Psoas muscle (tissue), 8 donors: Measurements from ENCODE around the gene ARL6IP5. TPM values are rescaled to one million over a fixed set of nuclear protein-coding genes. Genes with fewer than 3 reads are reported as not detected.

ENCODE experiments used
- ATAC-seq, 4 donors: fragments of 200-7000 bp; cut with Tn5 transposase; one replicate each; pipeline ENCODE4 v1.9.1; 2020; ENCODE audit warnings: moderate library complexity in 3 of 4, mild to moderate bottlenecking in 2 of 4
- DNase-seq, 2 donors: peaks; one replicate each; pipeline ENCODE4 v3.0.0-alpha.2; 2020
- H3K27ac ChIP-seq: fragments of 200-600 bp; one replicate; pipeline ENCODE4 v1.8.0; 2022
- H3K27me3 ChIP-seq, 3 donors: fragments of 200-600 bp in 1 of 3; one replicate each; pipeline versions ENCODE4 v1.6.1 to v1.8.0; 2013 to 2022; ENCODE audit warnings: low read length in 2 of 3, mild to moderate bottlenecking in 2 of 3, moderate library complexity in 1 of 3; ENCODE audit not compliant: insufficient read depth in 3 of 3
- H3K36me3 ChIP-seq, 2 donors: fragments of 200-600 bp in 1 of 2; one replicate each; pipeline versions ENCODE4 v1.6.1 to v1.8.0; 2013 to 2022; ENCODE audit warnings: low read depth in 1 of 2, mild to moderate bottlenecking in 1 of 2, moderate library complexity in 1 of 2; ENCODE audit not compliant: insufficient read depth in 1 of 2
- H3K4me1 ChIP-seq: fragments of 200-600 bp; one replicate; pipeline ENCODE4 v1.8.0; 2022
- H3K4me3 ChIP-seq: fragments of 200-600 bp; one replicate; pipeline ENCODE4 v1.8.0; 2022; ENCODE audit warnings: mild to moderate bottlenecking
- H3K9me3 ChIP-seq: fragments of 200-600 bp; one replicate; pipeline ENCODE4 v1.8.0; 2022
- WGBS, 3 donors: extraction: QIAGEN DNeasy Blood & Tissue Kit; methylation state at CpG; one replicate each; pipeline versions ENCODE4 v1.1.6 to v1.1.7; 2013; 5-methylcytosine and 5-hydroxymethylcytosine counted together
- intact Hi-C, 2 donors: fragments of 100-400 bp; cut with DNase I; formaldehyde crosslinking; loops; one replicate each; pipeline versions ENCODE4 v1.11.0 to v1.14.2; 2022
- polyA plus RNA-seq, 3 donors: library from polyadenylated mRNA; stranded (reverse); fragments of 200-250 nt; gene quantifications; one replicate each; pipeline ENCODE4 v1.2.3, GENCODE V29; 2013
- total RNA-seq, 4 donors: library from RNA; stranded (reverse); fragmentation: NEBNext Ultra II Directional in 2 of 4; extraction: Animal tissue kit (Norgen Biotek cat#: 25700) in 2 of 4; gene quantifications; one replicate each; pipeline versions ENCODE4 v1.2.1 to v1.2.4, GENCODE V29; 2021 to 2023
- TF ChIP-seq, protein P1 (sequence below): fragments of 200-600 bp; IDR thresholded peaks from one replicate; pipeline ENCODE4 v1.8.0; 2022; ENCODE audit warnings: antibody characterized with exemption
- donor health status: healthy with polysubstance abuse.
- donor health status: DM: no; HTN: no; CAD: no; lungs with moderate emphysema.
- donor health status: Bipolar disorder and iron deficiency.
- donor health status: healthy.
- donor health status: DM: yes; HTN: yes; CAD: no.
- donor health status: DM: no; HTN: no; CAD: no.
- donor health status: DM: no; HTN: no; CAD: no.
- donor health status: DM: yes; HTN: yes; CAD: no.

Gene ARL6IP5
- total and polyA plus RNA-seq, 7 donors, result 82.1 to 191 (median 146) TPM

- TF ChIP-seq, protein P1, sequence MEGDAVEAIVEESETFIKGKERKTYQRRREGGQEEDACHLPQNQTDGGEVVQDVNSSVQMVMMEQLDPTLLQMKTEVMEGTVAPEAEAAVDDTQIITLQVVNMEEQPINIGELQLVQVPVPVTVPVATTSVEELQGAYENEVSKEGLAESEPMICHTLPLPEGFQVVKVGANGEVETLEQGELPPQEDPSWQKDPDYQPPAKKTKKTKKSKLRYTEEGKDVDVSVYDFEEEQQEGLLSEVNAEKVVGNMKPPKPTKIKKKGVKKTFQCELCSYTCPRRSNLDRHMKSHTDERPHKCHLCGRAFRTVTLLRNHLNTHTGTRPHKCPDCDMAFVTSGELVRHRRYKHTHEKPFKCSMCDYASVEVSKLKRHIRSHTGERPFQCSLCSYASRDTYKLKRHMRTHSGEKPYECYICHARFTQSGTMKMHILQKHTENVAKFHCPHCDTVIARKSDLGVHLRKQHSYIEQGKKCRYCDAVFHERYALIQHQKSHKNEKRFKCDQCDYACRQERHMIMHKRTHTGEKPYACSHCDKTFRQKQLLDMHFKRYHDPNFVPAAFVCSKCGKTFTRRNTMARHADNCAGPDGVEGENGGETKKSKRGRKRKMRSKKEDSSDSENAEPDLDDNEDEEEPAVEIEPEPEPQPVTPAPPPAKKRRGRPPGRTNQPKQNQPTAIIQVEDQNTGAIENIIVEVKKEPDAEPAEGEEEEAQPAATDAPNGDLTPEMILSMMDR, result no peak
- peak in 1 of 4 donors; percentile 14 for ATAC-seq
These were observed 3.3 kb downstream of the ARL6IP5 start for GRCh38 chr3:69088063-69088462.

GRCh38 chr3:69090021-69090420 is 5.3 kb downstream of the ARL6IP5 start:
- DNase-seq (no peak), ATAC-seq (no peak)
- Histone ChIP-seq H3K36me3 (peaks cover 2 to 14% of the 10 kb centered on the region in 2 donors), H3K27ac (peak overlapping the region; percentile 98), H3K4me1 (peaks cover 82% of the 10 kb centered on the region), H3K9me3 (no peaks in the 10 kb centered on the region), H3K27me3 (no peaks in the 10 kb centered on the region), H3K4me3 (peak overlapping the region; percentile 90)
- intact Hi-C loops, result no loop called here
- TF ChIP-seq, protein P1, result no peak
- 40 to 74% (median 51%) methylated on average over 3 of the region's 3 CpGs for WGBS, 3 donors

More at GRCh38 chr3:69088063-69088462, 3.3 kb downstream of the ARL6IP5 start:
- peak overlapping the region; percentile 98 for H3K27ac ChIP-seq
- H3K9me3 ChIP-seq, result no peaks in the 10 kb centered on the region
- peaks cover 0 to 14% of the 10 kb centered on the region in 2 donors for H3K36me3 ChIP-seq
- peak overlapping the region; percentile 90 for H3K4me3 ChIP-seq
- peaks cover 74% of the 10 kb centered on the region for H3K4me1 ChIP-seq
- intact Hi-C loops, result no loop called here
- DNase-seq, result no peak
- no peaks in the 10 kb centered on the region for H3K27me3 ChIP-seq
- 16 to 56% (median 22%) methylated on average over 2 of the region's 2 CpGs for WGBS, 3 donors

DNA sequence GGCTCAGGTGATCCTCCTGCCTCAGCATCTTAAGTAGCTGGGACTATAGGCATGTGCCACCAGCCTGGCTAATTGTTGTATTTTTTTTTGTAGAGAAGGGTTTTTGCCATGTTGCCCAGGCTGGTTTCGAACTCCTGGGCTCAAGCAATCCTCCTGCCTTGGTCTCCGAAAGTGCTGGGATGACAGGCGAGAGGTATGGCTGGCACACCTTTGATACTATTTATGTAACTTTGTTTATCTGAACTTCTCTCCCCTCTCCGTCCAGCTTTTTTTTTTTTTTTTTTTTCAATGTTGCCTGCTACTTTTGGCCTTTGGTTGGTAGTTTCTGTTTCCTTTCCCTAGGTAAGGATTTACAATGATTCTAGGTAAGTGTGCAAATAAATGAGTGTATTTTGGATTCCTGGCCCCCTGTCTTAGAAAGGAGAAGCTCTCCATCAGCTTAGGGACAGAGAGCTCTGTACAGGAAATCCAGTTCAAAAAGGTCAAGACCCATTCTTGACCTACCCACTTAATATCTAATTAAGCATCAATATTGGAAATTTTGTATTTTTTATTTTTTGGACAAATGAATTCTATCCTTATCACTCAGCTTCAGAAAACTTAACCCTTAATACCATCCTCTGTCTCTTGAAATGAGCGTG is 6.8 kb downstream of the ARL6IP5 start:
- TF ChIP-seq, protein P1, result no peak
- no peaks in the 10 kb centered on the region for H3K27me3 ChIP-seq
- no peaks in the 10 kb centered on the region for H3K9me3 ChIP-seq
- H3K36me3 ChIP-seq, result peaks cover 5 to 14% of the 10 kb centered on the region in 2 donors
- intact Hi-C loops, result no loop called here
- 43 to 47% (median 44%) methylated on average over 5 of the region's 5 CpGs for WGBS, 3 donors
- no peak for DNase-seq
- H3K4me3 ChIP-seq, result peak overlapping the region; percentile 6
- peaks cover 97% of the 10 kb centered on the region for H3K4me1 ChIP-seq
- no peak for ATAC-seq
- peak overlapping the region; percentile 98 for H3K27ac ChIP-seq

GRCh38 chr3:69092030-69092516 is 7.3 kb downstream of the ARL6IP5 start:
- no peaks in the 10 kb centered on the region for H3K27me3 ChIP-seq
- H3K9me3 ChIP-seq, result no peaks in the 10 kb centered on the region
- H3K36me3 ChIP-seq, result peaks cover 5 to 14% of the 10 kb centered on the region in 2 donors
- 16 to 24% (median 21%) methylated on average over 4 of the region's 4 CpGs for WGBS, 3 donors
- H3K4me3 ChIP-seq, result peak overlapping the region; percentile 3
- peak overlapping the region; percentile 98 for H3K27ac ChIP-seq
- TF ChIP-seq, protein P1, result no peak
- peaks cover 100% of the 10 kb centered on the region for H3K4me1 ChIP-seq
- intact Hi-C loops, result no loop called here
- DNase-seq (no peak), ATAC-seq (no peak)
